Effector memory CD4-positive, alpha-beta T cell (primary cell): ENCODE data around the gene ARHGEF3.
A peak's percentile ranks its signal among the peaks of the same experiment; 100 is the strongest.

Experiments used
- DNase-seq, 3 donors: peaks; one replicate each; pipeline ENCODE4 v3.0.0-alpha.2; 2020
- H3K27ac ChIP-seq: 2 replicates; pipeline ENCODE4 v1.7.0; 2013; ENCODE audit warnings: mild to moderate bottlenecking, low read length, moderate library complexity; ENCODE audit not compliant: insufficient read depth, poor library complexity, severe bottlenecking
- H3K27me3 ChIP-seq: replicated peaks from 2 replicates; pipeline ENCODE4 v1.7.0; 2013; ENCODE audit warnings: mild to moderate bottlenecking, low read length; ENCODE audit not compliant: insufficient read depth, control insufficient read depth, poor library complexity, severe bottlenecking
- H3K36me3 ChIP-seq: 2 replicates; pipeline ENCODE4 v1.7.0; 2013; ENCODE audit warnings: mild to moderate bottlenecking, low read length, moderate library complexity; ENCODE audit not compliant: control insufficient read depth, insufficient read depth
- H3K4me1 ChIP-seq: 2 replicates; pipeline ENCODE4 v1.7.0; 2013; ENCODE audit warnings: low read length, mild to moderate bottlenecking; ENCODE audit not compliant: control insufficient read depth, insufficient read depth, poor library complexity, severe bottlenecking
- H3K4me3 ChIP-seq: 2 replicates; pipeline ENCODE4 v1.7.0; 2013; ENCODE audit warnings: low read length, low read depth, mild to moderate bottlenecking; ENCODE audit not compliant: insufficient read depth, poor library complexity, severe bottlenecking
- H3K9me3 ChIP-seq: 2 replicates; pipeline ENCODE4 v1.7.0; 2013; ENCODE audit warnings: mild to moderate bottlenecking, low read length, moderate library complexity; ENCODE audit not compliant: control insufficient read depth

The ARHGEF3 gene

GRCh38 chr3:56684029-56684428 lies 117.7 kb downstream of the ARHGEF3 start:
- no peaks in the 10 kb centered on the region for H3K27me3 ChIP-seq
- H3K4me3 ChIP-seq, result no peak overlapping the region
- no peaks in the 10 kb centered on the region for H3K9me3 ChIP-seq
- DNase-seq, result no peak
- peaks cover 12% of the 10 kb centered on the region for H3K4me1 ChIP-seq
- no peak overlapping the region for H3K27ac ChIP-seq
- H3K36me3 ChIP-seq, result no peaks in the 10 kb centered on the region

- H3K4me1 ChIP-seq, result peaks cover 13% of the 10 kb centered on the region
- H3K27ac ChIP-seq, result peak within 1 kb of the TSS; percentile 98
- DNase-seq, result peak; percentile 79 to 83 (median 82)
- H3K4me3 ChIP-seq, result peak within 1 kb of the TSS; percentile 76
- no peaks in the 10 kb centered on the region for H3K36me3 ChIP-seq
- no peaks in the 10 kb centered on the region for H3K27me3 ChIP-seq
- H3K9me3 ChIP-seq, result no peaks in the 10 kb centered on the region
These were observed 118.5 kb downstream of the ARHGEF3 start, which contains the start of gene TASOR for GRCh38 chr3:56683122-56683817. Gene TASOR (minus strand): TSS chr3:56683265. CDS start chr3:56683006, 259 bp downstream.

GRCh38 chr3:56682462-56683121 lies 119.2 kb downstream of the ARHGEF3 start:
- DNase-seq, result peak; percentile 60 to 70 (median 67)
- Histone ChIP-seq H3K27ac (peak overlapping the region; percentile 98), H3K9me3 (no peaks in the 10 kb centered on the region), H3K36me3 (no peaks in the 10 kb centered on the region), H3K27me3 (no peaks in the 10 kb centered on the region), H3K4me3 (peak overlapping the region; percentile 76), H3K4me1 (peaks cover 13% of the 10 kb centered on the region)

GRCh38 chr3:56681984-56682461 lies 119.7 kb downstream of the ARHGEF3 start:
- Histone ChIP-seq H3K4me1 (peaks cover 15% of the 10 kb centered on the region), H3K9me3 (no peaks in the 10 kb centered on the region)
- no peak for DNase-seq

GRCh38 chr3:56680054-56680580 lies 121.6 kb downstream of the ARHGEF3 start:
- H3K9me3 ChIP-seq, result no peaks in the 10 kb centered on the region
- no peak for DNase-seq
- peaks cover 19% of the 10 kb centered on the region for H3K4me1 ChIP-seq

More at GRCh38 chr3:56681984-56682461, 119.7 kb downstream of the ARHGEF3 start:
- peak overlapping the region; percentile 76 for H3K4me3 ChIP-seq
- H3K27me3 ChIP-seq, result no peaks in the 10 kb centered on the region
- H3K36me3 ChIP-seq, result no peaks in the 10 kb centered on the region
- H3K27ac ChIP-seq, result peak overlapping the region; percentile 98

More at GRCh38 chr3:56680054-56680580, 121.6 kb downstream of the ARHGEF3 start:
- Histone ChIP-seq H3K36me3 (no peaks in the 10 kb centered on the region), H3K4me3 (no peak overlapping the region), H3K27me3 (no peaks in the 10 kb centered on the region), H3K27ac (no peak overlapping the region)
